PC-3 (cell line): ENCODE measurements around the gene GPR18. TPM values are rescaled to one million over a fixed set of nuclear protein-coding genes. Genes with fewer than 3 reads are reported as not detected.

Experiments
- ATAC-seq: fragments of 200-7000 bp; cut with Tn5 transposase; 2 replicates; pipeline ENCODE4 v1.9.1; 2020; ENCODE audit warnings: mild to moderate bottlenecking, moderate library complexity
- BruUV-seq: library from RNA; stranded (reverse); fragments of 400-500 nt; replicated peaks from 2 replicates; lab custom pipeline; 2021; lab: Mats Ljungman, UMichigan
- CTCF ChIA-PET: fragments of 300-600 bp; sonication (Branson Sonifier 250); formaldehyde crosslinking; loops from one replicate; lab custom pipeline; 2022; ENCODE audit warnings: antibody characterized with exemption; lab: Charles Lee
- POLR2A ChIA-PET: fragments of 300-600 bp; sonication (Branson Sonifier 250); formaldehyde crosslinking; loops from one replicate; lab custom pipeline; 2022; ENCODE audit warnings: antibody characterized with exemption; ENCODE audit not compliant: unreplicated experiment; lab: Charles Lee
- DNase-seq: peaks from one replicate; pipeline ENCODE4 v3.0.0-alpha.2; 2015
- H2AFZ ChIP-seq: fragments of 300-600 bp; sonication (generic); 2 replicates; pipeline ENCODE4 v1.6.0; 2016; ENCODE audit warnings: antibody characterized with exemption, low read length
- H3F3A ChIP-seq: fragments of 300-600 bp; sonication (generic); one replicate; pipeline ENCODE4 v1.6.0; 2017; ENCODE audit warnings: antibody characterized with exemption, low read length, control low read depth, mild to moderate bottlenecking; ENCODE audit not compliant: unreplicated experiment
- H3K27ac ChIP-seq: fragments of 300-600 bp; sonication (generic); 2 replicates; pipeline ENCODE4 v1.5.1; 2016; ENCODE audit warnings: mild to moderate bottlenecking, low read length
- H3K27me3 ChIP-seq: fragments of 300-600 bp; sonication (generic); 2 replicates; pipeline ENCODE4 v1.6.1; 2016; ENCODE audit warnings: low read length, mixed read lengths
- H3K36me3 ChIP-seq: fragments of 300-600 bp; sonication (generic); 2 replicates; pipeline ENCODE4 v1.6.1; 2016; ENCODE audit warnings: low read depth, mixed run types, low read length, mixed read lengths
- H3K4me1 ChIP-seq: fragments of 300-600 bp; sonication (generic); 2 replicates; pipeline ENCODE4 v1.5.1; 2016; ENCODE audit warnings: low read length; ENCODE audit not compliant: insufficient read depth
- H3K4me2 ChIP-seq: fragments of 300-600 bp; sonication (generic); 2 replicates; pipeline ENCODE4 v1.6.0; 2016; ENCODE audit warnings: low read length
- H3K4me3 ChIP-seq: fragments of 300-600 bp; sonication (generic); 2 replicates; pipeline ENCODE4 v1.5.1; 2016; ENCODE audit warnings: mild to moderate bottlenecking, low read length, mixed read lengths
- H3K79me2 ChIP-seq: fragments of 300-600 bp; sonication (generic); 2 replicates; pipeline ENCODE4 v1.6.1; 2017; ENCODE audit warnings: low read length, mixed read lengths
- H3K9ac ChIP-seq: fragments of 300-600 bp; sonication (generic); 2 replicates; pipeline ENCODE4 v1.6.0; 2016; ENCODE audit warnings: mild to moderate bottlenecking, low read length
- H3K9me2 ChIP-seq: fragments of 300-600 bp; sonication (generic); replicated peaks from 2 replicates; pipeline ENCODE4 v1.6.1; 2016; ENCODE audit warnings: mixed run types, low read length, mixed read lengths
- H3K9me3 ChIP-seq: fragments of 300-600 bp; sonication (generic); 2 replicates; pipeline ENCODE4 v1.6.1; 2016; ENCODE audit warnings: low read length, mixed read lengths
- H4K20me1 ChIP-seq: fragments of 300-600 bp; sonication (generic); 2 replicates; pipeline ENCODE4 v1.6.1; 2016; ENCODE audit warnings: low read length, mixed read lengths
- CTCF ChIP-seq: fragments of 300-600 bp; sonication (generic); conservative IDR thresholded peaks from 2 replicates; pipeline ENCODE4 v1.5.1; 2017; ENCODE audit warnings: antibody characterized with exemption, low read depth, mild to moderate bottlenecking, low read length
- EZH2 ChIP-seq: fragments of 300-600 bp; sonication (generic); IDR thresholded peaks from one replicate; pipeline ENCODE4 v1.6.1; 2017; ENCODE audit warnings: antibody characterized with exemption, mild to moderate bottlenecking, low read length; ENCODE audit not compliant: unreplicated experiment
- EZH2phosphoT487 ChIP-seq: fragments of 300-600 bp; sonication (generic); IDR thresholded peaks from 2 replicates; pipeline ENCODE4 v1.6.1; 2018; ENCODE audit warnings: mild to moderate bottlenecking, antibody characterized with exemption, low read length, borderline replicate concordance
- intact Hi-C: fragments of 100-400 bp; cut with micrococcal nuclease; formaldehyde crosslinking; loops from 2 replicates; pipeline ENCODE4 v1.9.0; 2023
- total RNA-seq: library from RNA; depleted of rRNA; stranded (reverse); fragments of >200 nt; gene quantifications from 2 replicates; pipeline ENCODE4 v1.2.3, GENCODE V29; 2014

The GPR18 gene
- total RNA-seq, 1 experiment from 2014 or later = not detected

- no peaks in the 10 kb centered on the region for H3K36me3 ChIP-seq
- H2AFZ ChIP-seq = no peak overlapping the region
- TF ChIP-seq EZH2phosphoT487 = no peak
- TF ChIP-seq CTCF = no peak
- TF ChIP-seq EZH2 = no peak
- ChIA-PET CTCF (no interaction called here), POLR2A (no interaction called here)
- no peak overlapping the region for H3K9ac ChIP-seq
- H3K4me1 ChIP-seq = no peaks in the 10 kb centered on the region
- H4K20me1 ChIP-seq = no peaks in the 10 kb centered on the region
- no peak overlapping the region for H3K27ac ChIP-seq
- H3F3A ChIP-seq = no peaks in the 10 kb centered on the region
- H3K9me2 ChIP-seq = no peaks in the 10 kb centered on the region
- DNase-seq = no peak
- no peaks in the 10 kb centered on the region for H3K27me3 ChIP-seq
- intact Hi-C loops = no loop called here
- no peaks in the 10 kb centered on the region for H3K79me2 ChIP-seq
- no peaks in the 10 kb centered on the region for H3K9me3 ChIP-seq
- ATAC-seq = no peak
- H3K4me3 ChIP-seq = no peak overlapping the region
- BruUV-seq = no TSS peak
- no peak overlapping the region for H3K4me2 ChIP-seq
Observed at GRCh38 chr13:99277629-99278028, 19.4 kb upstream of the GPR18 start.

GRCh38 chr13:99276706-99277105 is 18.5 kb upstream of the GPR18 start:
- Histone ChIP-seq H3K9ac (no peak overlapping the region), H3K4me1 (no peaks in the 10 kb centered on the region), H3K36me3 (no peaks in the 10 kb centered on the region), H3F3A (no peaks in the 10 kb centered on the region), H3K79me2 (no peaks in the 10 kb centered on the region), H3K27ac (no peak overlapping the region), H4K20me1 (no peaks in the 10 kb centered on the region), H3K4me3 (no peak overlapping the region), H3K9me2 (no peaks in the 10 kb centered on the region), H3K9me3 (no peaks in the 10 kb centered on the region), H3K27me3 (no peaks in the 10 kb centered on the region), H2AFZ (no peak overlapping the region), H3K4me2 (no peak overlapping the region)
- intact Hi-C loops = no loop called here
- TF ChIP-seq CTCF (no peak), EZH2 (no peak), EZH2phosphoT487 (no peak)
- CTCF ChIA-PET = no interaction called here
- POLR2A ChIA-PET = no interaction called here
- DNase-seq (no peak), ATAC-seq (no peak)
- BruUV-seq = no TSS peak

- no peaks in the 10 kb centered on the region for H4K20me1 ChIP-seq
- intact Hi-C loops = no loop called here
- no peaks in the 10 kb centered on the region for H3F3A ChIP-seq
- peak; percentile 37 for ATAC-seq
- no peaks in the 10 kb centered on the region for H3K9me3 ChIP-seq
- no peaks in the 10 kb centered on the region for H3K36me3 ChIP-seq
- H3K9ac ChIP-seq = no peak overlapping the region
- no peaks in the 10 kb centered on the region for H3K27me3 ChIP-seq
- peak; percentile 39 for DNase-seq
- H3K4me1 ChIP-seq = no peaks in the 10 kb centered on the region
- H3K4me2 ChIP-seq = no peak overlapping the region
- no peak overlapping the region for H3K27ac ChIP-seq
- TF ChIP-seq EZH2 = no peak
- TF ChIP-seq EZH2phosphoT487 = no peak
- no peak for TF ChIP-seq CTCF
- ChIA-PET CTCF (no interaction called here), POLR2A (no interaction called here)
- BruUV-seq = no TSS peak
- no peaks in the 10 kb centered on the region for H3K9me2 ChIP-seq
- no peak overlapping the region for H3K4me3 ChIP-seq
- no peak overlapping the region for H2AFZ ChIP-seq
- H3K79me2 ChIP-seq = no peaks in the 10 kb centered on the region
Observed at GRCh38 chr13:99275093-99275469, 16.9 kb upstream of the GPR18 start.
